ENCODE results near the gene GLIS1.

The GLIS1 gene

DNA sequence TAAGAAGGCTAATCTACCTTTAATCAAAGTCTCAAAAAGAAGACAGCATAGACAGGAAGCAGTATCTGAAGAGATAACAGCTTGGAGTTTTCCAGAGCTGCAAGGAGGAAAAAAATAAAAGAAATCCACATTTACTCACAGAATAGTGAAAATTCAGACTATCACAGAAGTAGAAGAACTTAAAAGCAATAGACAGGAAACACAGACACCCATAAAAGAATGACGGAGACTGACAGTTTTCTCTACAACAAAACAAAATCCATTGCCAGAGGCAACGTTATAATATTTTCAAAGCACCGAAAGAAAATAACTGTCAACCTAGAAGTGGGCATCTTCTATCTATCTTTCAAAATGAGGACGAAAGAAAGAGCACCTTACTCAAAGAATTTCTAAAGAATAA, 175.4 kb downstream of the GLIS1 start:
- Histone ChIP-seq H3K27me3 (ENCODE audit: control insufficient read depth, low read length) (peaks cover 15% of the 10 kb centered on the region), H3K9me2 (replicated peaks; ENCODE audit: control insufficient read depth, low read length) (no peaks in the 10 kb centered on the region), H3K79me2 (ENCODE audit: control insufficient read depth, low read length) (no peaks in the 10 kb centered on the region), H3K9me3 (ENCODE audit: control insufficient read depth, insufficient read depth, low read length) (no peaks in the 10 kb centered on the region), H3K4me1 (ENCODE audit: control insufficient read depth, low read length) (no peaks in the 10 kb centered on the region), H3K4me2 (ENCODE audit: low read length) (no peak overlapping the region), H3F3A (ENCODE audit: control insufficient read depth, insufficient read depth) (no peaks in the 10 kb centered on the region), H3K4me3 (ENCODE audit: low read length) (no peak overlapping the region), H3K27ac (ENCODE audit: low read depth, low read length) (no peak overlapping the region), H3K36me3 (ENCODE audit: control insufficient read depth, low read length) (no peaks in the 10 kb centered on the region), H4K20me1 (ENCODE audit: control insufficient read depth, insufficient read depth, low read depth, low read length) (no peaks in the 10 kb centered on the region)
- TF ChIP-seq EZH2phosphoT487 (IDR thresholded peaks at IDR 0.05; ENCODE audit: borderline replicate concordance, low read length), result no peak
- TF ChIP-seq, protein P1, sequence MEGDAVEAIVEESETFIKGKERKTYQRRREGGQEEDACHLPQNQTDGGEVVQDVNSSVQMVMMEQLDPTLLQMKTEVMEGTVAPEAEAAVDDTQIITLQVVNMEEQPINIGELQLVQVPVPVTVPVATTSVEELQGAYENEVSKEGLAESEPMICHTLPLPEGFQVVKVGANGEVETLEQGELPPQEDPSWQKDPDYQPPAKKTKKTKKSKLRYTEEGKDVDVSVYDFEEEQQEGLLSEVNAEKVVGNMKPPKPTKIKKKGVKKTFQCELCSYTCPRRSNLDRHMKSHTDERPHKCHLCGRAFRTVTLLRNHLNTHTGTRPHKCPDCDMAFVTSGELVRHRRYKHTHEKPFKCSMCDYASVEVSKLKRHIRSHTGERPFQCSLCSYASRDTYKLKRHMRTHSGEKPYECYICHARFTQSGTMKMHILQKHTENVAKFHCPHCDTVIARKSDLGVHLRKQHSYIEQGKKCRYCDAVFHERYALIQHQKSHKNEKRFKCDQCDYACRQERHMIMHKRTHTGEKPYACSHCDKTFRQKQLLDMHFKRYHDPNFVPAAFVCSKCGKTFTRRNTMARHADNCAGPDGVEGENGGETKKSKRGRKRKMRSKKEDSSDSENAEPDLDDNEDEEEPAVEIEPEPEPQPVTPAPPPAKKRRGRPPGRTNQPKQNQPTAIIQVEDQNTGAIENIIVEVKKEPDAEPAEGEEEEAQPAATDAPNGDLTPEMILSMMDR (IDR thresholded peaks at IDR 0.05; ENCODE audit: low read depth, low read length, poor library complexity, severe bottlenecking), result no peak

GRCh38 chr1:53562981-53563379, 176.0 kb downstream of the GLIS1 start:
- no peak overlapping the region for H3K4me3 ChIP-seq (ENCODE audit: low read length)
- no peaks in the 10 kb centered on the region for H3K9me3 ChIP-seq (ENCODE audit: control insufficient read depth, insufficient read depth, low read length)
- no peaks in the 10 kb centered on the region for H3F3A ChIP-seq (ENCODE audit: control insufficient read depth, insufficient read depth)
- H3K36me3 ChIP-seq (ENCODE audit: control insufficient read depth, low read length), result no peaks in the 10 kb centered on the region
- H3K4me1 ChIP-seq (ENCODE audit: control insufficient read depth, low read length), result no peaks in the 10 kb centered on the region
- H4K20me1 ChIP-seq (ENCODE audit: control insufficient read depth, insufficient read depth, low read depth, low read length), result no peaks in the 10 kb centered on the region
- no peak overlapping the region for H3K27ac ChIP-seq (ENCODE audit: low read depth, low read length)
- no peak overlapping the region for H3K4me2 ChIP-seq (ENCODE audit: low read length)
- peaks cover 15% of the 10 kb centered on the region for H3K27me3 ChIP-seq (ENCODE audit: control insufficient read depth, low read length)
- H3K9me2 ChIP-seq (replicated peaks; ENCODE audit: control insufficient read depth, low read length), result no peaks in the 10 kb centered on the region
- TF ChIP-seq, protein P1 (IDR thresholded peaks at IDR 0.05; ENCODE audit: low read depth, low read length, poor library complexity, severe bottlenecking), result no peak
- TF ChIP-seq EZH2phosphoT487 (IDR thresholded peaks at IDR 0.05; ENCODE audit: borderline replicate concordance, low read length), result no peak
- H3K79me2 ChIP-seq (ENCODE audit: control insufficient read depth, low read length), result no peaks in the 10 kb centered on the region

DNA sequence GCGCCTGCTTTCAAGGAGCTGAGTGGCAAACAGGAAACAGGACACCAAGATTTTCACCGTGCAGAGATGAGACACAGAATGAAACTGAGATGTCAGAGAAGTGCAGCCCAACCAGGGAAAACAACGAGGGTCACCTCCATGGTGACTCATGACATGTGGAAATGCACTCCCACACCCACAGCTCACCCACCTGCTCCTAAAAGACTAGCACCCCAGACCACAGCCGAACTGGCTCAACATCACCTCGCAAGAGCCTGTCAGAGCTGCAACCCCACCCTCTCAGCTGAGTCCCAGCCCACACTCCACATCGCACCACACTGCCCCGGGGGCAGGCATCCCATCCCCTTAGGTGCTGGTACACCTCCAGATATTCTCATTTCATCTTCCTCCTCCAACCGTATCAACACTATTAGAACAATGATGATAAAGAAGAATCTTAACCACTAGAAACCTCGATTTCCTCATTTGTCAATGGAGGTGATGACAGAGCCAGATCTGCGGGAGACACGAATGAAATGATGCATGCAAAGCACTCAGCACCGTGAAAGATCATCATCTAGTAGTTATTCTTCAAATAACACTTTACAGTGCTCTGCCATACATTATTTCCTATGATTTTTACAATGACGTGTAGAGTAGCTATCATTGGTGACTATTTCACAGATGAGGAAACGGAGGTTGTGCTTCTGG, 176.5 kb downstream of the GLIS1 start:
- Histone ChIP-seq H3K4me3 (ENCODE audit: low read length) (no peak overlapping the region), H3K27me3 (ENCODE audit: control insufficient read depth, low read length) (peaks cover 15% of the 10 kb centered on the region), H3F3A (ENCODE audit: control insufficient read depth, insufficient read depth) (no peaks in the 10 kb centered on the region), H3K4me2 (ENCODE audit: low read length) (no peak overlapping the region), H3K27ac (ENCODE audit: low read depth, low read length) (no peak overlapping the region), H4K20me1 (ENCODE audit: control insufficient read depth, insufficient read depth, low read depth, low read length) (no peaks in the 10 kb centered on the region), H3K36me3 (ENCODE audit: control insufficient read depth, low read length) (no peaks in the 10 kb centered on the region), H3K79me2 (ENCODE audit: control insufficient read depth, low read length) (no peaks in the 10 kb centered on the region), H3K9me2 (replicated peaks; ENCODE audit: control insufficient read depth, low read length) (no peaks in the 10 kb centered on the region), H3K4me1 (ENCODE audit: control insufficient read depth, low read length) (no peaks in the 10 kb centered on the region), H3K9me3 (ENCODE audit: control insufficient read depth, insufficient read depth, low read length) (no peaks in the 10 kb centered on the region)
- TF ChIP-seq, protein P1 (IDR thresholded peaks at IDR 0.05; ENCODE audit: low read depth, low read length, poor library complexity, severe bottlenecking), result no peak
- TF ChIP-seq EZH2phosphoT487 (IDR thresholded peaks at IDR 0.05; ENCODE audit: borderline replicate concordance, low read length), result no peak

All from DOHH2 (cell line).